ENCODE measurements around the gene TMEM184A. TPM values are rescaled to one million over a fixed set of nuclear protein-coding genes. Genes with fewer than 3 reads are reported as not detected.

TMEM184A gene
- total RNA-seq, 1 donor, result not detected

- DNase-seq (ENCODE audit: low read depth), result no peak
- no peak overlapping the region for H3K4me3 ChIP-seq (ENCODE audit: low read depth, low read length)
- no peak for TF ChIP-seq CTCF (IDR thresholded peaks at IDR 0.05; ENCODE audit: insufficient read depth, low read length)
These were observed 39.0 kb upstream of the TMEM184A start for GRCh38 chr7:1595027-1595426.

GRCh38 chr7:1593904-1594421 is 38.0 kb upstream of the TMEM184A start:
- DNase-seq (ENCODE audit: low read depth), result no peak
- H3K4me3 ChIP-seq (ENCODE audit: low read depth, low read length), result no peak overlapping the region
- no peak for TF ChIP-seq CTCF (IDR thresholded peaks at IDR 0.05; ENCODE audit: insufficient read depth, low read length)

- no peak overlapping the region for H3K4me3 ChIP-seq (ENCODE audit: low read depth, low read length)
- peak; percentile 36 for TF ChIP-seq CTCF (IDR thresholded peaks at IDR 0.05; ENCODE audit: insufficient read depth, low read length)
- no peak for DNase-seq (ENCODE audit: low read depth)
These were observed 37.3 kb upstream of the TMEM184A start for GRCh38 chr7:1593091-1593866.

- TF ChIP-seq CTCF (IDR thresholded peaks at IDR 0.05; ENCODE audit: insufficient read depth, low read length), result no peak
- DNase-seq (ENCODE audit: low read depth), result no peak
- H3K4me3 ChIP-seq (ENCODE audit: low read depth, low read length), result no peak overlapping the region
These were observed 36.4 kb upstream of the TMEM184A start for GRCh38 chr7:1592299-1592871.

- no peak for DNase-seq (ENCODE audit: low read depth)
These were observed 35.9 kb upstream of the TMEM184A start for GRCh38 chr7:1591876-1592275.

GRCh38 chr7:1591396-1591795 is 35.4 kb upstream of the TMEM184A start:
- H3K4me3 ChIP-seq (ENCODE audit: low read depth, low read length), result no peak overlapping the region
- no peak for TF ChIP-seq CTCF (IDR thresholded peaks at IDR 0.05; ENCODE audit: insufficient read depth, low read length)
- no peak for DNase-seq (ENCODE audit: low read depth)

More at GRCh38 chr7:1591876-1592275, 35.9 kb upstream of the TMEM184A start:
- no peak overlapping the region for H3K4me3 ChIP-seq (ENCODE audit: low read depth, low read length)
- no peak for TF ChIP-seq CTCF (IDR thresholded peaks at IDR 0.05; ENCODE audit: insufficient read depth, low read length)
